ENCODE data around the gene AEBP1.

The AEBP1 gene

GRCh38 chr7:44084701-44085100 lies 19.4 kb upstream of the AEBP1 start:
- no peak for DNase-seq (ENCODE audit: low spot score)

- DNase-seq (ENCODE audit: low spot score) = no peak
These were observed 18.6 kb upstream of the AEBP1 start for GRCh38 chr7:44085546-44085945.

DNA sequence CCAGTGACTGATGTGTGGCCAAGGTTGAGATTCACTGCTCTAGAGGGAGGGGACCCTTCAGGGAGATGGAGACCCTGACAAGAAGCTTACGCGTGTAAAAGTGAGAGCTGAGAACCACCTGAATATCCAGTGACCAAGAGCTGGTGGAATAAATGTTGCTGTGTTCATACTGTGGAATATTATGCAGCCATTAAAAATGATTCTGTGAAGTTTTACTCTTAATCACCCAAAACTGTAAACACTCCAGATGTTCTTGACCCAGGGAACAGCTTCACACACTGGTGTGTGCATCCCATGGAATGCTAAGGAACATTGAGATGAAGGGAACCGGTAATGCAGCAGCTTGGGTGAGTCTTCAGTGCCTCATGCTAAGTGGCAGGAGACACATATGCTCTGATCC lies 17.5 kb upstream of the AEBP1 start:
- no peak for DNase-seq (ENCODE audit: low spot score)

- no peak for DNase-seq (ENCODE audit: low spot score)
These were observed 16.0 kb upstream of the AEBP1 start for GRCh38 chr7:44087911-44088838.

GRCh38 chr7:44093102-44093641 lies 11.0 kb upstream of the AEBP1 start:
- DNase-seq (ENCODE audit: low spot score) = no peak

DNA sequence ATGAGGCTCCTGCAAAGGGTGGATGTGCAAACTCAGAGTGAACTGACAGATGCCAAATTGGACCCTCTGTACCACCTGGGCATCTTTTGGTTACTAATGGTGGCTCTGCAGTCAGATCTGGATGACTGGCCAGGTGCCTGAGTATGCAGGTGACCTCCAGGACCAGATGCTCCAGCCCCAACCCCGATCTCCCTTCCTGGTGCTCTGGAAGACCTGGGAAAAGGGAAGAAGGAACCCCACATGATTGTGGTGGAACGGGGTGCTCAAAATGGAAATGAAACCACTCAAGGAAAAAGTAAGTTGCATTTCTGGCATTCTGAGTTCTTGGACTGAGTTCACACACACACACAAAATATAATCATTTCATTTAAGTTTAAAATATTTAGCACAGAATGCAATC lies 9.8 kb upstream of the AEBP1 start:
- no peak for DNase-seq (ENCODE audit: low spot score)

DNA sequence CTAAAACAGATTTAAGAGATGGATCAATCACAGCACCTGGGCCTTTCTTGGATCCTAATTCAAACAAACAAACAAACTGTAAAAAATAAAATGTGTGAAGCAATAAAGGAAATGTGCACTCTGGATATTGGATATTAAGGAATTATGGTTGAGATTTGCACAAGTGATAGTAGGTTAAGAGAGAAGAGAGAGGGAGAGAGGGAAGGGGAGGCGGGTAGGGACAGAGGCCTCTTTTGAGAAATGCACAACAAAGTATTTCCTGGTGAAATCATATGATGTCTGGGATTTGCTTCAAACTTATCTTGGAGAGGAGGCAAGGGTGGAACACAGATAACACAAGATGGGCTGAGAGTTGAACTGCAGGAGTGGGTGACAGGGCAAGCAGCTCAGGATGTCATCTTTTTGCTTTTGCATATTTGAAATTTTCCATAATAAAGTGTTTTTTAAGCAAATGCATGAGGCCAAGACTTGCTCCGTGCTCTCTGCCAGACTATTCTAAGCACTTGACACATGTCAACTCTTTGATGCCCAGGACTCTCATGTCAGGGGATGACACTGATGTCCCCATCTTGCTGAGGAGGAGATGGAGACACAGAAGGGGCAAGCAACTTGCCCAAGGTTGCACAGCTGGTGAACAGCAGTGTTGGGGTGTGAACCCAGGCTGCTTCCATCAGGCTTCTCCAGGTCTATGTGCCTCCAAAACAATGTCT lies 9.1 kb upstream of the AEBP1 start:
- no peak for DNase-seq (ENCODE audit: low spot score)

DNA sequence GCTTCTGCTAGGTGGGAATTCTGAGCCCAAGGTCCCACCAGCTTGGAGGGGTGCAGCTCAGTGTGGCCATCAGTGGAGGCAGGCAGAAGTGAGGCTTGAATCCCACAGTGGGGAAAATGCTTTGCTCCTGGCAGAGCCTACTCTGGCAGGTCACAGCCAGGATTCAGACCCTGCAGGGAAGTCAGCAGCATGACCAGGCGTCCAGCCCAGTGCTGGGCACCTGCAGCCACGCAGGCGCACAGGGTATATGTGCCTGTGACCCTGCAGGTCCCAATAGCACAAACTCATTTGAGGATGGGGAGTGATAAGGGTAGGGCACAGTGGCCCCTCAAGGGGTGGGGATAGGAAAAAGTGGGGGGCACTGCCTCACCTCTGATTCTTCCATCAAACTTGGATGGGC lies 8.4 kb upstream of the AEBP1 start:
- no peak for DNase-seq (ENCODE audit: low spot score)

DNA sequence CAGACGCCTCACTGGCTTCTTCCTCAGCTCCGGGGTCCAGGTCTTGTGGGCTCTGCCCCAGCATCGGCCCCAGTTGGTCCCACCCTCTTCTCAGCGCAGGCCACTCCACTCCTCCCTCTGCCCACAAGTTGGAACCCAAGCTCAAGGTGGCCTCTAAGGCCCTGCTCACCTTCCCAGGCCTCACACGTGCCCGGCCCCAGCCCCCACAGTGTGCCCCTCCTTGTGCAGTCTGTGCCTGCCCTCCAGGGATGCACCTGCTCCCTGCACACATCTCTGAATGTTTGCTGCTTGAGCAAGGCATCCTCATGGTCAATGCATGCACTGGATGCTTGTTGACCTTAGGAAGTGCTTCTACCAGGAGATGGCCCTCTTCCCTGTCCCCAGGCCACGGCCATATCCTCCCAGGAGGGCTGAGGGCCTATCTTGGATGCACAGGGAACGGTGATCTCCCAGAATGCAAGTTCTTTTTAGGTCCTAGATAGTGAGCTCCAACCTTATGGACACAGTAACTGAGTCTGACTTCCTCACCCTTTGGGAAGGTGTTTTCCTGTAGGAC lies 7.7 kb upstream of the AEBP1 start:
- no peak for DNase-seq (ENCODE audit: low spot score)

- no peak for DNase-seq (ENCODE audit: low spot score)
These were observed 6.8 kb upstream of the AEBP1 start for GRCh38 chr7:44097064-44097932.

DNA sequence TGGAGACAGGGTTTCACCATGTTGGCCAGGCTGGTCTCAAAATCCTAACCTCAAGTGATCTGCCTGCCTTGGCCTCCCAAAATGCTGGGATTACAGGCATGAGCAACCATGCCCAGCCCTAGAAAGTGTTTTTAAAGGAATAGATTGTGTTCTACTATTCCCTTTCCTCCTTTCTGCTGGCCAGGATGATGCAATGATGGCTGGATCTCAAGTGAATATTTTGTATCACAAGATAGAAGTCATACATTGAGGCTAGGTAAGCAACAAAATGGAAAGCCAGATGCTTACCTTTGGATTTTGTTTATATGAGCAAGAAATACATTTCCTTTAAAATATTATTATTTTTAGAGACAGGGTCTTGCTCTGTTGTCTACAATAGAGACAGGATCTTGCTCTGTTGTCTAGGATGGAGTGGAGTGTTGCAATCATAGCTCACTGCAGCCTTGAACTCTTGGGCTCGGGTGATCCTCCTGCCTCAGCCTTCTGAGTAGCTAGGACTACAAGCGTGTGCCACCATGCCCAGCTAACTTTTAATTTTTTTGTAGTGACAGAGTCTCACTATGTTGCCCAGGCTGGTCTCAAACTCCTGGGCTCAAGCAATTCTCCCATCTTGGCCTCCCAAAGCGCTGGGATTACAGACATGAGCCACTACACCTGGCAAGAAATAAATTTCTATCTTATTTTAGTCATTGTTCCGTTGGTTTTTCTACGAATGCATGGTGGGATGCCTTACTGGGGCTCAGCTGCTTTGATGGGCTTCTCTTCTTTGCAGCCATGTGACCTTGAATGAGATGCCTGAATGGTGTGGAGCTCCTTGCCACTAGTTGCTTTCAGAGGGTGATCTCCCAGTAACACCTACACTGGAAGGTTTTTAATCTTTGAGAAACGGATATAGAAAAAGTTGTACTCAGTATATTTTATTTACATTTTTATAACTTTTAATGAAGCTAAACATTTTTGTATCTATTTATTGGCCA lies 5.8 kb upstream of the AEBP1 start:
- no peak for DNase-seq (ENCODE audit: low spot score)

DNA sequence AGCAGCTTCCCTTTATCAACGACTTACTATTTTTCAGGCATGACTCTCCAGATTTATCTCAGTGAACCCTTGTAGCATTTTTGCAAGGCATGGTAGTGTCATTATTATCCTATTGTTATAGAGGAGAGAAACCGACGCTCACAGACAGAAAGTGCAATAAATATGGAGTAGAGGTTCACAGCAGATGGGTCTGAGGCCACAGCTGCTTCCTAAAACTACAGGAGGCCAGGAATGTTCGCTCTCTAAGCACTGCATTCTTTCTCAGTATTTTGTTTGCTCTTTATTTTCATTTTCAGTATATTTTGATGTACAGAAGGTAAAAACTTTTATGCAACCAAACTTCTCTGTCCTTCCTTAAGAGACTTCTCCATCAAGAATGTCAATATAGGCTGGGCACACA lies 4.5 kb upstream of the AEBP1 start:
- DNase-seq (ENCODE audit: low spot score) = no peak

DNA sequence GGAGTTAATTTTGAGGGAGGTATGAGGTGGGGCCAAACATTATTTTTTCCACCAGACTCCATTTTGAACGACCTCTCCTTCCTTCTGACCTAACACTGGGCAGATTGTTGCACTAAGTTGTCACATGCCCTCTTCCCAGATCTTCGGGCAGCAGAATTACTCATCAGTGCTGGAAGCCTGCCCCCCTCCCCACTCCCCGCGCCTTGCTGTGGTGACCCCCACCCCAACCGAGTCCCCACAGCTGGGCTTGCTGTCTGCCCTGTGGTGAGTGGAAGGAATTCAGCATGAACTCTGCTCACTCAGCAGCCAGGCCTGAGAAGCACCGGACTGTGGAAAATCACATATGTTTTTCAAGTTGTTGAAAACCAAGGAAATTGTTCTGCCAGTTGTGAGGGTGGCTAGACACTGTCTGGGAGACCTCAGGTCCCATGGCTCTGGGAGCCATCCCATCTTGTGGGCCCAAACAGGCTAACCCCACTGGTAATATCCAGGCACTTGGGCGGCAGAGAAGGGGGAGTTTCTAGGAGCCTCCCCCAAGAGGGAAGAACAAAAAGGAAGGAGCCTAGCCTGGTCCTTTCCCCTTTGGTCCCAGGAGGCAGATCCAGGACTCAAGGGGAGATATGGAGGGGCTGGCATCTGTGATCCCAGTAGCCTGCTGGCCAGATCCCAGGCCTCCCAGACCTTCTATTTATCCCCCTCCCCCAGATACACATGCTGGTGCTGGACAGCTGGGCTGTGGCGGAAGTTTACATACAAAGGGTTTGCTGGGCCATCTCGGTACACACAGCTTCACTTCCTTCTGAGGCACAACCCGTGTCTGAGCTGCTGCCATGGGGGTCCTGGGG lies 3.5 kb upstream of the AEBP1 start:
- DNase-seq (ENCODE audit: low spot score) = no peak

- no peak for DNase-seq (ENCODE audit: low spot score)
These were observed 2.7 kb upstream of the AEBP1 start for GRCh38 chr7:44101303-44101965.

- DNase-seq (ENCODE audit: low spot score) = no peak
These were observed 1.9 kb upstream of the AEBP1 start for GRCh38 chr7:44101966-44102845.

- no peak for DNase-seq (ENCODE audit: low spot score)
These were observed 1.1 kb upstream of the AEBP1 start for GRCh38 chr7:44102846-44103565.

GRCh38 chr7:44103566-44103922 lies 601 bp upstream of the AEBP1 start:
- no peak for DNase-seq (ENCODE audit: low spot score)

Data from HuH-7.5 (cell line).